CD14-positive monocyte (primary cell): ENCODE data around the gene UROD. TPM values are rescaled to one million over a fixed set of nuclear protein-coding genes. Genes with fewer than 3 reads are reported as not detected.
"Not testable (repeated sequence)": the region's sequence is repeated elsewhere in the genome, so short reads cannot be mapped to it uniquely, and the experiment has no call there.

Experiments
- DNase-seq, 3 donors: peaks; one replicate each; pipeline ENCODE4 v3.0.0-alpha.2; 2011 to 2022
- H2AFZ ChIP-seq: 2 replicates; pipeline ENCODE4 v1.6.0; 2012; ENCODE audit warnings: mild to moderate bottlenecking, low read depth, low read length, inconsistent platforms; ENCODE audit not compliant: insufficient read depth, poor library complexity, severe bottlenecking
- H3K27ac ChIP-seq, 2 donors: 1 replicate in 1 of 2; 2 replicates in 1 of 2; pipeline ENCODE4 v1.5.1; 2012 to 2013; ENCODE audit warnings: low read length in 2 of 2, control low read depth in 1 of 2, inconsistent platforms in 1 of 2, low read depth in 1 of 2, mild to moderate bottlenecking in 1 of 2
- H3K27me3 ChIP-seq, 2 donors: one replicate each; pipeline versions ENCODE4 v1.6.0 to v1.6.1; 2011 to 2013; ENCODE audit warnings: low read length in 2 of 2; ENCODE audit not compliant: control insufficient read depth in 2 of 2, insufficient read depth in 2 of 2
- H3K36me3 ChIP-seq, 2 donors: replicated peaks in 1 of 2; 1 replicate in 1 of 2; 2 replicates in 1 of 2; pipeline versions ENCODE4 v1.5.1 to v1.6.1; 2012 to 2013; ENCODE audit warnings: low read length in 2 of 2, control low read depth in 1 of 2, inconsistent platforms in 1 of 2, mild to moderate bottlenecking in 1 of 2; ENCODE audit not compliant: insufficient read depth in 2 of 2, control insufficient read depth in 1 of 2
- H3K4me1 ChIP-seq, 2 donors: 1 replicate in 1 of 2; 2 replicates in 1 of 2; pipeline versions ENCODE4 v1.5.1 to v1.6.1; 2012 to 2013; ENCODE audit warnings: low read length in 2 of 2, control low read depth in 1 of 2, inconsistent platforms in 1 of 2, mild to moderate bottlenecking in 1 of 2, moderate library complexity in 1 of 2; ENCODE audit not compliant: insufficient read depth in 2 of 2, control insufficient read depth in 1 of 2
- H3K4me2 ChIP-seq: replicated peaks from 2 replicates; pipeline ENCODE3; 2012; ENCODE audit warnings: low read length, moderate library complexity, mild to moderate bottlenecking; ENCODE audit not compliant: poor library complexity, severe bottlenecking; ENCODE audit errors: extremely low read depth
- H3K4me3 ChIP-seq, 3 experiments: fragments of 200-600 bp in 1 of 3; sonication (generic) in 1 of 3; replicated peaks in 1 of 3; 1 replicate in 2 of 3; 2 replicates in 1 of 3; pipeline ENCODE4 v1.5.1; 2011 to 2013; ENCODE audit warnings: low read length in 3 of 3, mild to moderate bottlenecking in 3 of 3, control low read depth in 2 of 3, low read depth in 2 of 3, inconsistent platforms in 1 of 3, moderate library complexity in 1 of 3
- H3K79me2 ChIP-seq: 2 replicates; pipeline ENCODE4 v1.6.0; 2012; ENCODE audit warnings: mild to moderate bottlenecking, control low read depth, inconsistent platforms, low read length, moderate library complexity; ENCODE audit not compliant: insufficient read depth
- H3K9ac ChIP-seq: 2 replicates; pipeline ENCODE4 v1.6.0; 2017; ENCODE audit warnings: low read length, mild to moderate bottlenecking; ENCODE audit not compliant: insufficient read depth, poor library complexity, severe bottlenecking
- H3K9me3 ChIP-seq, 2 donors: replicated peaks in 1 of 2; 1 replicate in 1 of 2; 2 replicates in 1 of 2; pipeline versions ENCODE4 v1.5.1 to v1.6.1; 2012 to 2013; ENCODE audit warnings: low read length in 2 of 2, control low read depth in 1 of 2; ENCODE audit not compliant: control insufficient read depth in 1 of 2, insufficient read depth in 1 of 2
- H4K20me1 ChIP-seq: 2 replicates; pipeline ENCODE4 v1.6.0; 2012; ENCODE audit warnings: mild to moderate bottlenecking, low read length, control low read depth, moderate library complexity; ENCODE audit not compliant: insufficient read depth
- H3K27ac Mint-ChIP-seq, 7 donors: one replicate each; pipeline ENCODE4 v1.8.0; 2020; ENCODE audit warnings: mild to moderate bottlenecking in 7 of 7, mixed read lengths in 7 of 7, moderate library complexity in 6 of 7, inconsistent platforms in 2 of 7
- H3K27me3 Mint-ChIP-seq, 3 donors: one replicate each; pipeline ENCODE4 v1.8.0; 2021 to 2022; ENCODE audit warnings: low read depth in 3 of 3, mild to moderate bottlenecking in 3 of 3, mixed read lengths in 3 of 3, moderate library complexity in 3 of 3, inconsistent platforms in 1 of 3
- H3K36me3 Mint-ChIP-seq, 2 donors: one replicate each; pipeline ENCODE4 v1.8.0; 2020; ENCODE audit warnings: mixed read lengths in 2 of 2, inconsistent platforms in 1 of 2, mild to moderate bottlenecking in 1 of 2
- H3K4me1 Mint-ChIP-seq: one replicate; pipeline ENCODE4 v1.8.0; 2020; ENCODE audit warnings: mild to moderate bottlenecking, mixed read lengths
- H3K4me3 Mint-ChIP-seq, 2 donors: one replicate each; pipeline ENCODE4 v1.8.0; 2020; ENCODE audit warnings: mild to moderate bottlenecking in 2 of 2, mixed read lengths in 2 of 2, moderate library complexity in 1 of 2
- H3K9me3 Mint-ChIP-seq, 7 donors: one replicate each; pipeline ENCODE4 v1.8.0; 2020 to 2022; ENCODE audit warnings: mixed read lengths in 7 of 7, mild to moderate bottlenecking in 6 of 7, moderate library complexity in 6 of 7, inconsistent platforms in 2 of 7
- CTCF ChIP-seq: fragments of 200-600 bp; IDR thresholded peaks from one replicate; pipeline ENCODE4 v1.8.0; 2022; ENCODE audit warnings: antibody characterized with exemption, mild to moderate bottlenecking
- WGBS: methylation state at CpG from one replicate; pipeline ENCODE4 v1.1.5; 2013; ENCODE audit warnings: missing lambda C conversion rate; ENCODE audit not compliant: insufficient coverage; 5-methylcytosine and 5-hydroxymethylcytosine counted together
- intact Hi-C, 2 donors: fragments of 100-400 bp; cut with micrococcal nuclease; formaldehyde crosslinking; loops; one replicate each; pipeline versions ENCODE4 v1.15.0 to v1.15.1; 2023
- polyA plus RNA-seq, 3 donors: library from polyadenylated mRNA; depleted of rRNA in 1 of 3; unstranded in 2 of 3; stranded (reverse) in 1 of 3; fragments of 300-500 nt in 2 of 3; fragments of >200 nt in 1 of 3; fragmentation: Illumina TruSeq in 2 of 3; gene quantifications; 1 replicate in 2 of 3; 2 replicates in 1 of 3; pipeline ENCODE4 v1.2.3, GENCODE V29; 2012 to 2021

UROD gene
- polyA plus RNA-seq, 3 donors: 98.2 to 115 (median 108) TPM

- H3K4me3 Mint-ChIP-seq: no peak overlapping the region
- peaks cover 63 to 75% of the 10 kb centered on the region in 2 donors for H3K36me3 Mint-ChIP-seq
- peaks cover 0 to 4% (median 0%) of the 10 kb centered on the region in 7 donors for H3K9me3 Mint-ChIP-seq
These were observed 38.4 kb upstream of the UROD start for GRCh38 chr1:44973645-44974044.

DNA sequence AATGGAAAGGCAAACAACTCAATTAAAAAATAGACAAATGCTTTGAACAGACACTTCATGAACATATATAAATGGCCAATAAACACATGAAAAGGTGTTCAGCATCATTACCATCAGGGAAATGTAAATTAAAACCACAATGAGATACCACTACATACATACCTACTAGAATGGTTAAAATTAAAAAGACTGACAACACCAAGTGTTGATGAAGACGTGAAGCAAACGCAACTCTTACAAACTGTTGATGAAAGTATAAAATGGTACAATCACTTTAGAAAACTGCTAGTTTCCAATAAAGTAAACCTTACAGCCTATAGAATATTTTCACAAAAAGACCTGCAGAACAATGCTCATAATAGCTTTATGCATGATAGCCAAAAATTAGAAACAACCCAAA lies 35.8 kb upstream of the UROD start:
- Histone ChIP-seq H3K79me2 (no peaks in the 10 kb centered on the region), H3K36me3 (peaks cover 47 to 83% of the 10 kb centered on the region in 2 donors), H3K4me2 (no peak overlapping the region), H3K9ac (no peak overlapping the region), H2AFZ (no peak overlapping the region), H3K27me3 (no peaks in the 10 kb centered on the region), H3K4me1 (peaks cover 0 to 5% of the 10 kb centered on the region in 2 donors), H4K20me1 (no peaks in the 10 kb centered on the region), H3K9me3 (no peaks in the 10 kb centered on the region), H3K27ac (no peak overlapping the region), H3K4me3 (no peak overlapping the region)
- Mint-ChIP-seq H3K36me3 (peaks cover 64 to 83% of the 10 kb centered on the region in 2 donors), H3K27ac (no peak overlapping the region), H3K4me3 (no peak overlapping the region), H3K9me3 (peaks cover 0 to 4% (median 0%) of the 10 kb centered on the region in 7 donors), H3K27me3 (no peaks in the 10 kb centered on the region), H3K4me1 (peaks cover 8% of the 10 kb centered on the region)
- no peak for TF ChIP-seq CTCF
- intact Hi-C loops: no loop called here
- DNase-seq: no peak
- no CpG with 5 or more reads among the region's 2 CpGs for WGBS

More at GRCh38 chr1:44973645-44974044, 38.4 kb upstream of the UROD start:
- H3K9me3 ChIP-seq: no peaks in the 10 kb centered on the region
- no peaks in the 10 kb centered on the region for H3K27me3 Mint-ChIP-seq
- H3K27me3 ChIP-seq: no peaks in the 10 kb centered on the region
- H3K4me3 ChIP-seq: no peak overlapping the region
- no peak for DNase-seq
- H3K9ac ChIP-seq: no peak overlapping the region
- peaks cover 39 to 73% of the 10 kb centered on the region in 2 donors for H3K36me3 ChIP-seq
- peaks cover 9% of the 10 kb centered on the region for H3K4me1 Mint-ChIP-seq
- H3K79me2 ChIP-seq: no peaks in the 10 kb centered on the region
- no CpG with 5 or more reads among the region's 1 CpG for WGBS
- no peak overlapping the region for H2AFZ ChIP-seq
- peak overlapping the region in 1 of 2 donors; percentile 42 for H3K27ac ChIP-seq
- H3K4me2 ChIP-seq: no peak overlapping the region
- peaks cover 0 to 5% of the 10 kb centered on the region in 2 donors for H3K4me1 ChIP-seq
- peak overlapping the region in 5 of 7 donors; percentile 0 to 74 (median 34) for H3K27ac Mint-ChIP-seq
- intact Hi-C loops: no loop called here
- TF ChIP-seq CTCF: no peak
- no peaks in the 10 kb centered on the region for H4K20me1 ChIP-seq

DNA sequence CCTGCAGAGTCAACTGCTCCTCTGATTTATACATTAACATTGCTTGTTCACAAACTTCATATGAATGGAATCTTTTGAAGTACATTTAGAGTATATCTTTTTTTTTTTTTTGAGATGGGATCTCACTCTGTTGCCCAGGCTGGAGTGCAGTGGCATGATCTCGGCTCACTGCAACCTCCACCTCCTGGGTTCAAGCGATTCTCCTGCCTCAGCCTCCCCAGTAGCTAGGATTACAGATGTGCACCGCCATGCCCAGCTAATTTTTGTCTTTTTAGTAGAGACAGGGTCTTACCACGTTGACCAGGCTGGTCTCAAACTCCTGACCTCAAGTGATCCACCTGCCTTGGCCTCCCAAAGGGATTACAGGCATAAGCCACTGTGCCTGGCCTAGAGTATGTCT lies 34.7 kb upstream of the UROD start:
- H3K27ac ChIP-seq, H3K27me3 ChIP-seq, DNase-seq, H3K4me1 ChIP-seq, H3K79me2 ChIP-seq, H3K27ac Mint-ChIP-seq, H3K4me3 ChIP-seq, H4K20me1 ChIP-seq, H3K9me3 Mint-ChIP-seq, H3K4me2 ChIP-seq, H3K9ac ChIP-seq, intact Hi-C loops, H3K27me3 Mint-ChIP-seq, H3K4me1 Mint-ChIP-seq, H3K4me3 Mint-ChIP-seq, H2AFZ ChIP-seq, H3K9me3 ChIP-seq: not testable (repeated sequence)
- WGBS: 100% methylated on average over 2 of the region's 4 CpGs
- H3K36me3 ChIP-seq: peaks cover 47 to 76% of the 10 kb centered on the region in 2 donors
- H3K36me3 Mint-ChIP-seq: peaks cover 58 to 78% of the 10 kb centered on the region in 2 donors
